Stimulated activated CD8-positive, alpha-beta memory T cell treated with anti-CD3 and anti-CD28 coated beads, Interleukin-7, amount 100 ng/mL, for 48 hours (primary cell): ENCODE measurements around the gene OPCML.

Experiments used
- DNase-seq, 2 donors: peaks; one replicate each; pipeline ENCODE4 v3.0.0-alpha.2; 2020; ENCODE audit warnings: low read depth in 1 of 2; ENCODE audit errors: extremely low read depth in 1 of 2

OPCML gene

DNA sequence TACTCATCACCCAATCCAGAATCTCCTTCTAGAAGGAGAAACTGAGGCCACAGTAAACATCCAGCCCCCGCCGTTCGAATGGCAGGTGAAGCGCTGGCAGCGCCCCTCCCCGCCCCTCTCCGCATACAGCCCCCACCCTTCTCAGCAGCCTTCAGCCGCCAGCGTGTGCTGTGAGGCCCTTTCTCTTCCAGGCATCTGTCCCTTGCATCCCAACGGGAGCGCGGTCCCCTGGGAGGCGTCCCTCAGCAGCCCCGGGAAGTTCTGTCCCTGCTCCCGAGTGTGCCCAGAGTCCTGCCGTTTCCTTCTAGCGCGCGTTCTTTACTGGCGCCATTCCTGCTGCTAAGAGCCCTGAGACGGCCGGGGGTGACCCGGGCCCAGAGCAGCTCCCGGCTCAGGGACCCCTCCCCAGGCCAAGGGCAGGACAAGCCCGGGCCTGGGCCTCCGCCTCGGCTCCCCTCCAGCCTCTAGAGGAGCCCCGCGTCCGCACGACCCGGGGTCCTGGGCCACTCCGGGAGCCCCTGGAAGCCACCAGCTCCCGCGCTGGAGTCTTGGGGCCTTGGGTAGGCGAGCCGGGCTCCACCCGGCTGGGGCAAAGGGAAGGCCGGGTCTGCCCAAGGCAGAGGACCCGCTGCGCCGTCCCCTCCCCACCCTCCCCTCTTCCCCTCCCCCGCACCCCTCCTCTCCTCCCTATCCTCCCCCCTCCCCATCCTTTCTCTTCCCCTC lies 450.4 kb downstream of the OPCML start:
- DNase-seq = no peak

DNA sequence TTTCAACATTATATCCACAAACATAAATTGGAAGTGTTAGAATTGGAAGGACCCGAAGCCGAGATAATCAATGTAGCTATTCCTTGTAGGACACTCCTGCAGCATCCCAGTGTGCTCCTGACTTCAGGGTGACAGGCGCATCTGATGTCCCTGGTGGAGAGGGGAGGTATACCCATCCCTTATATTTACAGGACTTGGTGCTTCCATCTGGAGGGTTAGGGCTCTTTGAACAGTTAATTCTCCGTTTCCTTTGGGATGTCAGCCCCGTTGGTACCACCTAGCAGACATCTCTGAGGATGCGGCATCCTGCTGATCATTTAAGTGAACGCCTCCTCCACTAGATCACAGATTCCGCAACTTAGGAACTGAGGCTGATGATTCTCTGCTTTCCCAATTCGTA lies 451.3 kb downstream of the OPCML start:
- DNase-seq = no peak

DNA sequence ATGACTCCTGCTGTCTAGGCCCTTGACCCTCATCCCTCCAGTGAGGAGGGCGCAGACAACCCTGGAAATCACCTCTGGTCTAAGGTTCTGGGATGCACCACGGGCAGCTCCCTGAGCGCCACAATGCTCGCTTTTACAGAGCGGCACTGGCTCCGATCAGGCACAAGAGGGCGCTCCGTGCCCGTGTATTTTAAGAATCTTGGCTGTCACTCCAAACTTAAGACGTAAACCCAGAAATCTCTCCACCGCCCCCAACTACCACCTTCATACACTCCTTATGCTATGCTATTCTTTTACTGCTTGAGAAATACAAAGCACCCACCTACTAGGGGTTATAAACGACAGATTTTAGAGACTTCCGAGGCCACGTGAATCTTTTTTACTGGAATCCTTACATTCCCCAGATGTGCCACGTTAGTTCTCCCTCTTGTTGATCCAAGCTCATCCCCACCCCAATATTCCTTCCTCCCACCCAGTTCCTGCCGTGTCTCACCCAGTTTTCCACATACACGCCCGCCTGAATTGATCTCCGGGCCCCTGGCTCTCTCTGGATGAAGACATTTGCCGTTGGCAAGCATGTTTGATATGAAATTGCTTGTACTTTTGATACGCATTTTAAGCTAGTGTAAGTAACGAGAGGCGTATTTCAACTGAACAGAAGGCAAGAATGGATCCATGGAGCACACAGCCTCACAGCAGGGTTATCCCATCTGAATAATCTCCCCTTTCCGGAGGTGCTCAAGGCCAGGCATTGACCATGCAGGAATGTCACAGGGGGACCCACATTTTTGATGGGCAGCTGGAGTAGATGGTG lies 453.5 kb downstream of the OPCML start:
- no peak for DNase-seq

DNA sequence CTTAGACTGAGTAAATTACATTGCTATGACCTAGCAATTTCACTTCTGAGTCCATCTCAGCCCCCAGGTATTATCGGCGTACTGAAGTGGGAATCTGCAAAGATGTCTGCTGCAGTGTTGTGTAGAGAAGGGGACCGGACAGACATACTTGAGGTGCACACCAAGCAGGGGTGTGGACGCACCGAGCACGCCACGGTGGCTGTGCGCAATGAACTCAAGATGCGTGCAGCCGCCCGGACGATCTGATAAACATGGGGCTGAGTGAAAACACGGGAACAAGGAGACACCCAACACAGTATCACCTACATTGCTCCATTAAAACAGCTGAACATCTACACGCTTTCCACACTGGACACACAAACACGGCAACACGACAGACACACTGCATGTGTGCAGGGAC lies 454.3 kb downstream of the OPCML start:
- DNase-seq = no peak

DNA sequence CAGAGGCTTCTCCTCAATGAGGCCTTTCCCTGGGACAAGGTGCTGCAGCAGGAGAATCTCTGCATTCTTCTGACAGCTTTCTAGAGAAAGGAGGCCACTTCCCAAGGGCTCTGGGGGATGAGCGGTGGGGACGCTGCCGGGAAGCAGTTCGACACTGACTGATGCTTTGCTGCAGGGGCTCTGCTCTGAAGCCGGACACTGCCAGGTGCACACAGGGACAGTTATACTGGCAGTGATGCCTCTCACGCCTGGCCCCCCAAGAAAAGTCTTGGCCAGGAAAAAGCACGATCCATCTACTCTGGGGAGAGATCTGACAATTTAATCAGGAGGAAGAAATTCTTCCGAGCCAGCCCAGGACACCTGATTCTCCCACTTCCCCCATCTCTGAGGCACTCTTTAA lies 456.9 kb downstream of the OPCML start:
- DNase-seq = no peak

DNA sequence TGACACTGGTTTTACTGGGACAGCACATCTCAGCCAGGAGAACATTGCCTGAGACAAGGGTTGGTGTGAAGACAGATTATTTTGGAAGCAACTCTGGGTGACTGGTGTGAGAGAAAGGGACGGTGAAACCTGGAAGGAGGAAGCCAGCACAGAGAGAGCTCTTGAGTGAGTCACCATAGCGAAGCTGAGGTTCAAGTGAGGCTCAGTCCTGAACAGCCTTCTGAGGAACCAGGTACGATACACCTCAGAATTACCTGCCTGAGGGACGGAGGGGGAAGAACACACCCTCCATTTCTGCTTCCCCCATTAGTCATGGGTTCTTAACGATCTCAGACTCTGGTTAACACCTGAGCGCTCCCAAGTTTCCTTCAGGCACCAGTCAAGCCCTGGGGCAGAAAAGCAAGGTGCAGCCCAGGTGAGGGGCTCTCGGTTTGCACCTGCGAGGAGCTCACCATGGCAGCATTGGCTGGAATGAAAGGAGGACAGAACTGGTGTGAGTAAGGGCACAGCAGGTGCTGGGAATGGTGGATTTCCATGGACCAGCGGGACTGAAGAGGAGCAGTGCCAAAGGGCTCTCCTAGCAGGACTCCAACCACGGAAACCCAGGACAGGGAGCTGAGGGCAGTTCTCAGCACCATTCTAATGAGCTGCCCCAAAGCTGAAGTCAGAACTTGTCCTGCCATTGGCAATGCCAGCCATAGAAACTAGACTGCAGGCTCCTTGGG lies 459.3 kb downstream of the OPCML start:
- no peak for DNase-seq

DNA sequence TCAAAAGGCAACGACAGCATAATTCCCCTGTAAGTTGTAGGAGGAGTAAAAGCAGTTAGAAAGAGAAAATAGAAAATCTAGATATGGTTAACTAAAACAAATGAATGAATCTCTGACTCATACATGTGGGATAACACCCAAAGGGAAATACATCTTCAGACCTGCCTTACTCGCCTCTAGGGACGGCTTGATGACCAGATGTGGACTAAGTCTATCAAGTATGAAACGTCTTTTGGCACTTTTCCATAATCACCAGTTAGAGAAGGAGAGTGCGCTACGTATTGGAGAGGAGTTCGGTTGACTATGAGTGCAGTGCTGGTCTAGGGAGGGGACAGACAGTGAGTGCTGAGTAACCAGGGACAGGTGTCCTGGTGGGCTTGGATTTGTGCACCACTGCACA lies 459.9 kb downstream of the OPCML start:
- DNase-seq = no peak

DNA sequence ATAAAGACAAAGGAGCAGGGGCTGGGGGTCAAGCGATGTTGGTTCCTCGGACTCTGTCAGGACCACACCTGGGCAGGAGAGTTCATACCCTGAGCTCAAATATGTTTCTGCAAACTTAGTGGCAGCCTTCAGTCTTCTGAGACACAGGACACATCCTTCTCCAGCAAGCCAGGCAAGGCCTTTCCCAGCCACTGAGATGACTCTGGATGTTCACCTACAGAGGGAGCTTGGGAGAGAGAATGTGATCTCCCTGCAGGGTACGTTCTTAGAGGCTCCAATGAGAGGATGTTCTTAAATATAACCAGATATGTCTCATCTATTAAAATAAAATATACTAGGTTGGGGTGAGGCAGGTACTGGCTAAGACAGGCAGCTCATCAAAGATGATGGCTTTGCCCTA lies 461.5 kb downstream of the OPCML start:
- DNase-seq = no peak

DNA sequence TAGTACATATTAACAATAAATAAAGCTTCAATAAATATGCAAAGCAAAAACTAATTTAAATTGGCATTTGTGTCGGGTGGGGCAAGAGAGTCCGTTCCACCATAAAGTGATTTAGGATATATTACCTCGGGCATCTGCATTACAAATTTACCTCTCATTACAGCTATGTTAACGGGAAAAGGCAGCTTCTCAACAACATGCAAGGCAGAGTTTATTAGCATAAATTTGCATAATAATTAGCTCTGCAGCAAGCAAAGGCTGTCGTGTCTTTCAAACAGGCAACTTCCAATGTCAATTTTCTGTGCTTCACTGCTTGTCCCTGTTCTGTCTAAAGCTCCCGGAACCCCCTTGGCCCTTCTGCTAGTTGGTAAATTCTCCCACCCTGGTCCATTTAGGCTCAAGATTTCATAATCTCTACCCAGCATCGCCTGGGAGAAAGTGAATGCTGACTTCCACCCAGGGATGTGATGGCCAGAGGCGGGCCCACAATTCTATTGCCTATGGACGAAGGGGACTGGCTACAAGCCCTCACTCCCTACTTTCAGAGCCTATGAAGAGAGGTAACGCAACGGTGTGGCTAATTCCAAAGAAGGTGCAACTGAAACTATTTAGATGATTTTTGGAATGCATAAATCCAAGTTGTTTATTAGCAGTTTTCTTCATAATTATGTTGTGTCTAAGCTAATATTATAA lies 462.1 kb downstream of the OPCML start:
- no peak for DNase-seq

DNA sequence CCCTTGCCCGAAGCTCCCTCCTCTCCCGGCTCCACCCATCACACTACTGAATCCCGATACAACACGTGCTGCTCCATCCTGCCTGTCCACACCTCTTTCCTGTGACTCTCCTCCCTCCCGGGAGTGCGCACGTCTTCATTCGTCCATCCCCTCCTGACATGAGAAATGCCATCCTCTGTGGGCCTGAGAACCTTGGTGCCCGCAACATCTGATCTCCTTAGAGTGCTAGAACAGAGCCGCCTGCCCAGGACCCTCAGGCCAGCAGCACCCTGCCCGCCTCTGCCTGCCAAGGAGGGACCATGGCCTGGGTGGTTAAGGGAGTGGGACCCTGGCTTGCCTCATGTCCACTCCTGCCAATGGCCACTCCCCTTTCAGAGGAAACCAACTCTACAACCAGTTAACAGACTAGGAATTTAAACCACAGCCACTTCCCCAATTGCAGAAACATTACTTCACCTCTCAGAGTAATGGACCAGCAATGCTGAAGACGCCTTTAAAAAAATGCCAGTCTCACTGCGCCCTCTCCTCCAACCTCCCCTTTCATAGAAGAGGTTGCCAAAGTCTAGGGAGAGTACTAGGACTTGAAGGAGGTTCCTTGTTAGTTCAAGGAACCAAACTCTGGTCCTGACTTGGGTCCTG lies 466.3 kb downstream of the OPCML start:
- no peak for DNase-seq

DNA sequence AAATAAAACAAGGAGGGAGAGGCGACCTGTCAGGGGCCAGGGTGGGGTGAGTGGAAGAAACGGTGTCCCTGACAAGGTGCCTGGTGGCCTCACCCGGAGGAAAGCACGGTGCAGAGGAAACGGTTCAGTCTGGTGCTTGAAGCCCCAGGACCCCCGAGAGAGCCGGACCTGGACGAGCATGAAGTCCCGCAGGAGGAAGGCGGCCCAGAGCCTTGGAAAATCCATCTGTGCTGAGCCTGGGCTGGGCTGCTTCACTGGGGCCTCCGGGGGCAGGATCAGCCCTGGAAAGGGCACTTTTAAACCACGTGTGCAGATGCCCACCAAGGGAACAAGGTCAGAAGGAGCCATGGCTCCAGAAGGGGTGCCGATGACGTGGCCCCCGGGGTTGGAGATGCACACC lies 467.3 kb downstream of the OPCML start:
- no peak for DNase-seq

DNA sequence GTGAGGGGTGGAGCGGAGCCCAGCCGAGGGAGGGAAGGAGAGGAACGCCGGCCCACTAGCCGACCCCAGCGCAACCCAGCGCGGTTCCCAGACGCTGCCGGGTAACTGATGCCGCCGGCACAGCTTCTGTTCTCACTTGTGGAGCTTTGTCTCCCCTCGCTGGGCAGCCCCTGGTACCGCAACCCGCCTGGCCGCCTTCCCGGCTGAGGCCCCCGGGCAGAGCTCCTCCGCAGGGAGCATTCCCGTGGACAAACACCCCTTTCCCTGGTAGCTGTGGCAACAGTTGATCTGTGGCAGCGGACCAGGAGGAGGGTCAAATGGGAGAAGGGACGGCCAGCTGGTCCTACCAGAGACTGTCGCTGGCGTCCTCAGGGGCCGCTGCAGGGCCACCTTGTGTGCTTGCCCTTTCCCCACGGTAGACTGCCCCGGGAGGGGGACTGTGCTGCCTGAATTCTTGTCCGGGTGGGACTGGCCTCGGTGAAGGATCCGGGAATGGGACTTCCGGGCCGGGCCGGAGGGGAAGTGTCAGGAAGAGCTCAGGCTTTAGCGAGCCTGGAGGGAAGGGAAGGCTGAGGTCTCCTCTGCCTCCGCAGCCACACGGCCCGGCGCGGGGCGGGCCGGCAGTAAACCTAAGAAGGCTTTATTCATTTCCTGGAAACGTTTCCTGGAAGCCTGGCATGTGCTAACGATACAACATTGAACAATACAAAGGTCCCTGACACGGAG lies 468.0 kb downstream of the OPCML start:
- DNase-seq = no peak

DNA sequence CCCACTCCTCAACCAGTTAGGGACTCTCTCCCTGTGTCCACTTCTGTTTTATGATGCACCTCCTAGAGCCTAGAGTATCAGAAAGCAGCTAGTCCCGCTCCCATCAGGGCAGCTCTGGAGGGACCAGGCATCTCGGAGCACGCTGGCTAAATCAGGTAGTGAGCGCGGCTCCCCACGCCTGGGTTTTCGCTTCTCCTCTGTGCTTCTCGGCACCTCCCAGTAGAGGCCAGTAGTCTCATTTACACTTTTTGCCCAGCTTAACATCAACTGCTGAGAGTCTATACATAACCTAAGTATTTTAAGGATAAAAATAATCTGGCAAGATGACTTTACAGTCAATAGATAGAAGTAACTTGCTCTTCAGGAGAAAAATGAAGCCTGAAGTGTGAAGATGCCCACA lies 473.8 kb downstream of the OPCML start:
- no peak for DNase-seq

DNA sequence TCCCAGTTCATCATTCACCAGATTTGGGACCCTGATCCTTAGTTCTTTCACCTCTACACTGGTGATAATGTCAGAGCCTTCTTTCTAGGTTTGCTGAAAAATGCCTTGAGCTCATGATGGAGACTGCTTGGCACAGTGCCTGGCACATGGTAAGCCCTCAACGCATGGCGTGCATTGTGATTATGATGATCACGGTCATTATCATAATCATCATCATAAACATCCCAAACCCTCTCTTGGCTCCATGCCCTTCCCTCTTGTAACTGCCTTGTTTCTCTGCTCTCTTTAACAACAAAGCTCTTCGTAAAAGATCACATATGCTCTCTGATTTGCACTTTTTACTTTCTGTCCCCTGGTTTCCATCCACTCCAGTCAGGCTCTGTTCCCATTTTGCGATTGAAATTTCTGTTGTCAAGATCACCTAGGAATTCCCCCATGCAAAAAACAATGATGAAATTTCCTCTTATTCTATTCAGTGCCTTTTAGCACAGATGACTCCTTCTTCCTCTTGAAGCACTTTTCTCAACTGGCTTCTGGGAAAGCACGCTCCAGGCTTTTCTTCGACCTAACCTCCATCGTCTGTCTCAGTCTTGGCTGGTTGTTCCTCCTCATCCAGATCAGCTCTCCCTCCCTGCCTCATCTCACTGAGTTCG lies 479.1 kb downstream of the OPCML start:
- DNase-seq = no peak

DNA sequence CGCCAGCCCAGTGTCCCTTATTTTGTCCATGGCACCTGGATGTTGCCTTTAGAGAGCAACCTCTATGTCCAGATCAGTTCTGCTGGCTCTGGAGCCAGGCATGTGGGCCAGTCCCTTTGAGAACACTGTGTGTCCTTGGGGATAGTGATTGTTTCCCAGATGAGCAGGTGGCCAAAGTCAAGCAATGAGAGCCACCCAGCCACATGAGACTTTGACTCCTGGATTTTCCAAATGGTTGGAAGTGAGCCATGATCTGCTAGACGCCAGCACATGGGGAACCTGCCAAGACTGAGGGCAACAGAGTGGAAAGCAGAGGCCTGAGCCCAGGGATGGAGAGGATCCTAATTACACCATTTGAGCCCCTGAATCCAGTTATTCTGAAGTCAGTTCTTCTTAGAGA lies 479.8 kb downstream of the OPCML start:
- no peak for DNase-seq

DNA sequence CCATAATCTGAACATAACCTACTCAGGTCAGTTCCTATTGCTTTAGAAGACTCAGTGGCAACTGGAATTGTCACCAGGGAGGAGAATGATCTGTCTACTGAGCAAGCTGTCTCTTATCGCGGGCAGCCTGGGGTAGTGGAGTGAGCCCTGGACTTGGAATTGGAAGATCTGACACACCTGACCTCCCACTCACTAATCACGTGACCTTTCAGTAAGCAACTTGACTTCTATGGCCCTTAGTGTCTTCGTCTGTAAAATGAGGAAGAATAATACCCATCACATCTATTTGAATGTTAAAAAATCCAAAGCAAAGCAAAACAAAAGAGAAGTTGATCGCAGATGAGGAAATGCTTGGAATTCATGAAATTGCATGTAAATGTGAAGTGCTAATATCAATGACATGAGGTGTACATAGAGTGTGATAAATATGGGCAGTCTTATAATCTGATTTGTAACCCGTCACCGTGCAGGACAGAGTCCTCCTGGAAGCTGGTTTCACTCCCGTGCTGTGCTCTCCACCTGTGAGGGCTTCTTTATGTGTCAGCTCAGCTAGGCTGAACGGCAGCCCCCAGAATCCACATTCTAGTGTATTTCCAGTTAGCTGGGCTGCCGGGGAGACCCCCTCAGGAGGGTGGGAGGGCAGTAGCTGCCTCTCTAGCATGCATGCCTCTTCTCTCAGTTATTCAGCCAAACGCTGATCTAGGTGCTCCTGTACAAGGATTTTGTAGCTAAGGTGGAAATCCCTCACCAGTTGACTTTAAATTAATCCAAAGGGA lies 482.9 kb downstream of the OPCML start:
- DNase-seq = no peak

DNA sequence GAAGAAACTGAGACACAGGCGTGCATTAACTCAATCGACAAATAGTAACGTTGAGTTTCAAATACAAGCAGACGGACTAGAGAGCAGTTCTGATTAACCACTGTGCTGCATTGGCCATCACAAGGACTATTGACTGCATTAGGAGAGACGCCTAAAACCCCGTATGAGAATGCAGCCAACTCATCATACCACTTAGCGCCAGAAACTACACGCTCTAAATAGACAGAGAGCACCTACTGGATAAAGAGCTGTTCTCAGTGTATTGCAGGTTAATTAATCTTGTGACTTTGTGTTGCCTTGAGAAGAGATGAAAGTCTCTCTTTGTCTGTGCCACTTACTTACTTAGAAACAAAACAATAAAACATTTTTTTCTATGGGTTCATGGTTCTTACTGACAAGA lies 484.0 kb downstream of the OPCML start:
- no peak for DNase-seq

DNA sequence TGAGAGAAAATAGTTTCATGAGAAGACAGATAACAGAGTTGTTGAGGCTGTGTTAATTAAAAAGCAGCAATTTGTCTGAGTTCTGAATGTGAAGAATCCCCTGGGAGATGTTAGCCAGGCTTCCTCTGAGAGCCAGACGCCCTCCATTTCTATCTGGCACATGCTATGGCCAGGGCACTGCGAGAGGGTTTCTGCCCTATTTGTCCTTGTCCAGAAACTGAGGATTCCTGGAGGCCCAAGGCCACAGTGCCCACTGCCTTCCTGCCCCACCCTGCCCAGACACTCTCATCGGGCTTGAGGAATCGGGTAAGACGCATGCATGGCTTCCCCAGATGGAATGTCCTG lies 484.6 kb downstream of the OPCML start:
- no peak for DNase-seq
